ENCODE data around the gene OR52B2. TPM values are rescaled to one million over a fixed set of nuclear protein-coding genes. Genes with fewer than 3 reads are reported as not detected.

OR52B2 gene
- total RNA-seq, 2 donors from 2014 or later: not detected

DNA sequence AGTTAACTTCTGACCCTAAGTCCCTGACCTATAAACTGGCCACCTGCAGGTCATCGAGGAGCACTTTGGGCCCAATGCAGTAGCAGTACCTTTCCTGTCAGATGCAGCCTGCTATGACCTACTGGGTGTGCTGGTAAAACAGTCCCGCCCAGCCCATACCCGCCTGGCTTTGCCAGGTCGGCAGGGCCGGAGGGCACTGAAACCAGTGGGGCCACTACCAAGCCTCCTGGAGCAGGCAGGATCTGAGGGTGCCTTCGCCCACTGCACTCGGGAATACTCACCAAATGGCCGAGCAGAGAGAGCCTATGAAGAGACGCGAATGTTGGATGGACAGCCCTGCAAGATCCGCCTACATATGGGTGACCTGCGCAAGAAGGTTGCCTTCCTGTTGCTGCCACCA, 39.7 kb upstream of the OR52B2 start:
- no peaks in the 10 kb centered on the region for H3K27me3 ChIP-seq
- no peaks in the 10 kb centered on the region for H3K9me3 ChIP-seq
- peaks cover 64% of the 10 kb centered on the region for H3K36me3 ChIP-seq
- H3K4me1 ChIP-seq: no peaks in the 10 kb centered on the region
- TF ChIP-seq CTCF (IDR thresholded peaks at IDR 0.05): no peak
- DNase-seq (ENCODE audit: low spot score): no peak
- H3K27ac ChIP-seq: no peak overlapping the region
- H3K4me3 ChIP-seq: no peak overlapping the region

DNA sequence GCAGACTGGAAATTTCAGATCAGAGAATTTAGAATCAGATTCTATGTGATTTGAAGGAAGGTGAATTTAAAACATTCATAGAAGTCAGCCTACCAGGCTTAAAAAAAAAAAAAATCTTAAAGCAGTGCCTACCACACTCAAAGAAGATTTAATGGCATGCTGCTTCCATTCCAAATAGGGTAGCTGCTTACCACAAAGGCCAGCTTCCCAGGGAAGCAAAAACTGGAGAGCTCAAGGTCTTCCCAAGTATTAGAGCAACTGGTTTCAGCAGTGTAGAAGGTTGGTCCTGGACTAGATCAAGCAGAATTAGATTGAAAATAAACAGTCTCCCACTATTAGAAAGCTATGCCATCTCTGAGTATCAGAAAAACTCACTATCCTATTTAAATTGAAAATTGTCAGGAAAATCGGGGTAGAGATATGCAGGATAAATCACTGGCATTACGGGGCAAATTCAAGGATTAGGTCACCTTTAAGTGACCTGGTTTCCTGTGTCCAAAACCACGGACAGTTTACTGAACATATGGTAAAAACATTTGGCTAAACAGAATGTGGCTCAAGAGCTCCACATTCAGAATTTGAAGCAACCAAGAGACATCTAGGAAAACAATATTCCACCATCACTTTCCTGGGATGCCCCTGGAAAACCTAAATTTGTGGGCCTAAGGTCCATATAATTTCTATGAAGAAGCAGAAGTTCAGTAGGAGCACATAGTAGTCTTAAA, 36.5 kb upstream of the OR52B2 start:
- H3K9me3 ChIP-seq: no peaks in the 10 kb centered on the region
- H3K27ac ChIP-seq: no peak overlapping the region

DNA sequence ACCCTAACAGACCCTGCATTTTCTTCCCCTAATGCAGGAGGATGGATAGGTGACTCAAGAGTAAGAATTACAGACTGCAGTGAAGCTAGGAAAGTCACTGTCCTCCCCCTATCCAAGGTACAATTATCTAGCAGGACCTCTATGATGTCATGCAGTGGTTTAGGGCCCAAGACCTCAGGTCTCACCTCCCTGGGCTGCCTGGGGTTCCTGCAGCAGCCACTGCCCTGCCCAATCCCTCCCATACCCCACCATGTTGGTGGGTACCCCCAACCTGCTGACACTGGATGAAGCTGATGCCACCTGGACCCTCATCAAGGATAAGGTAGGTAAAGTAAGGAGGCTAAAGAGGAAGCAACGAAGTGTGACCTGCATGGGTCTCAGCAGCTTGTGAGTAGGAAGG, 35.2 kb upstream of the OR52B2 start, which contains the start of gene C11orf42:
C11orf42 (plus strand) TSS at position 192 of the 400 bp plus-strand sequence; CDS start at position 251, 59 bp downstream.
- Histone ChIP-seq H3K4me3 (no peak within 1 kb of the TSS), H3K27me3 (no peaks in the 10 kb centered on the region), H3K9me3 (no peaks in the 10 kb centered on the region), H3K36me3 (peaks cover 23% of the 10 kb centered on the region), H3K4me1 (no peaks in the 10 kb centered on the region), H3K27ac (no peak within 1 kb of the TSS)
- DNase-seq (ENCODE audit: low spot score): no peak
- no peak for TF ChIP-seq CTCF (IDR thresholded peaks at IDR 0.05)

More for the DNA sequence above, 36.5 kb upstream of the OR52B2 start:
- TF ChIP-seq CTCF (IDR thresholded peaks at IDR 0.05): no peak
- Histone ChIP-seq H3K36me3 (peaks cover 36% of the 10 kb centered on the region), H3K4me1 (no peaks in the 10 kb centered on the region), H3K27me3 (no peaks in the 10 kb centered on the region), H3K4me3 (no peak overlapping the region)
- no peak for DNase-seq (ENCODE audit: low spot score)

- Histone ChIP-seq H3K9me3 (no peaks in the 10 kb centered on the region), H3K27ac (no peak overlapping the region), H3K4me3 (no peak overlapping the region), H3K36me3 (peaks cover 17% of the 10 kb centered on the region), H3K27me3 (no peaks in the 10 kb centered on the region), H3K4me1 (no peaks in the 10 kb centered on the region)
- no peak for TF ChIP-seq CTCF (IDR thresholded peaks at IDR 0.05)
- DNase-seq (ENCODE audit: low spot score): no peak
Observed at GRCh38 chr11:6204706-6205105, 34.6 kb upstream of the OR52B2 start.

DNA sequence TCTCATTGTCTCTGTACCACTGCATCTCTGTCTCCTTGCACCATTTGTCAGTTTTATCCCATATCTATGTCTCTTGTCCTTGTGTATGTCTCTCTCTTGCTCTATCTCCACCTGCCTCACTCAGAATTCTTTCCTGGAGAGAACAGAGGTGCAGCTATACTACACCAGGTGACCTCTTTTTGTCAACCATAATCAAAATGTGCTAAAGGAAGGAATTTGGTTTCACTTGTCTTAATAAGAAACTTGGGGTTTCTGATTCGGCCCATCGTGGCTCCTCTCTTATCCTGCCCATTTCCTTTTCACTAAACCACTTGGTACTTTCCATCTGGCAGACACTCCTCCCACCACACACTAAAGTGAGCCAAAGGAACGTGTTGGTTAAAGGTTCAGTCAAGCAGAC, 33.2 kb upstream of the OR52B2 start:
- no peak for DNase-seq (ENCODE audit: low spot score)

More for the DNA sequence above, 33.2 kb upstream of the OR52B2 start:
- Histone ChIP-seq H3K36me3 (peaks cover 15% of the 10 kb centered on the region), H3K4me3 (no peak overlapping the region), H3K4me1 (no peaks in the 10 kb centered on the region), H3K27me3 (no peaks in the 10 kb centered on the region), H3K9me3 (no peaks in the 10 kb centered on the region), H3K27ac (no peak overlapping the region)
- TF ChIP-seq CTCF (IDR thresholded peaks at IDR 0.05): no peak

Measured in right atrium auricular region (tissue), 2 donors.